GM12892 (cell line): ENCODE data around the gene KLRF2.

Experiments used
- DNase-seq: peaks from one replicate; pipeline ENCODE4 v3.0.0; 2011; ENCODE audit not compliant: insufficient read length
- FAIRE-seq: peaks from 2 replicates; lab custom pipeline; 2011; peaks lifted over from hg19 to GRCh38; lab: Jason Lieb, UNC
- POLR2A ChIP-seq: IDR thresholded peaks from 2 replicates; pipeline ENCODE4 v1.6.1; 2011; ENCODE audit warnings: low read depth, low read length, control low read depth
- POLR2AphosphoS5 ChIP-seq: IDR thresholded peaks from 2 replicates; pipeline ENCODE4 v1.6.1; 2011; ENCODE audit warnings: low read depth, low read length, control low read depth
- TAF1 ChIP-seq: IDR thresholded peaks from 2 replicates; pipeline ENCODE4 v1.6.1; 2011; ENCODE audit warnings: low read depth, mild to moderate bottlenecking, control low read depth, low read length, borderline replicate concordance

The KLRF2 gene

GRCh38 chr12:9922429-9922828 is 41.1 kb downstream of the KLRF2 start:
- no peak for TF ChIP-seq TAF1
- TF ChIP-seq POLR2AphosphoS5: no peak
- no peak for TF ChIP-seq POLR2A
- no peak for FAIRE-seq
- no peak for DNase-seq

GRCh38 chr12:9925705-9926393 is 44.6 kb downstream of the KLRF2 start:
- FAIRE-seq (peak; percentile 63), DNase-seq (no peak)
- TF ChIP-seq POLR2A (no peak), TAF1 (no peak), POLR2AphosphoS5 (no peak)

DNA sequence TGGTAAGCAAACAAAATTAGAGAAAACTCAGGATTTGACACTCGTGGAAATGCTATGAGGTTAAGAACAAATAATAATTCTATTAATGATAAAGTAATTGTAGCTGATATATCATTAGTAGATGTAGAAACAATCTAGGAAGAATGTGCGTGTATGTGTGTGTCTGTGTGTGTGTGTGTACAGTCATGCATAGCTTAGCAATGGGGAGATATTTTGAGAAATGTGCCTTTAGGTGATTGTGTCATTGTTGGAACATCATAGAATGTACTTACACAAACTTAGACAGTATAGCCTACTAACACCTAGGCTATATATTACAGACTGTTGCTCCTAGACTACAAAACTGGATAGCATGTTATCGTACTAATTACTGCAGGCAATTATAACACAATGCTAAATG is 45.6 kb downstream of the KLRF2 start:
- TF ChIP-seq POLR2AphosphoS5: no peak
- DNase-seq (no peak), FAIRE-seq (peak; percentile 40)

- no peak for DNase-seq
- no peak for TF ChIP-seq TAF1
- no peak for TF ChIP-seq POLR2AphosphoS5
- TF ChIP-seq POLR2A: no peak
Observed at GRCh38 chr12:9928607-9929006, 47.3 kb downstream of the KLRF2 start.

DNA sequence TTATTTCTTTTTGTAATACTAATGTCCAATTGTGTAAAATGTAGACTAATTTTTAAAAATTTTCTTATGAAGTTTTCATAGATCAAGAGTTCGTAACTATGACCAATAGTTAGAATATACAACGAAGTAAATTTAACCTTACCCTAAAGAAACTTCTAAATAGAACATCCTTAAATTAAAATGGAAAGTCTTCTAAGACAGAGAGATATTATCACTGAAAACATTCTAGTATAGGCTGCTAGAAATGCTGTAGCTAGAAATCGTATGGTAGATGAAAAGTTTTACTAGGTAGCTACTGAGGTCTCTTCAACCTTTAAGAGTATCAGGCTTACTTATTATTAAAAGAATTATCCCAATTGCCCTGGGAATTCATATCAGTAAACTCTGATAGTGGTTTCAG is 50.0 kb downstream of the KLRF2 start:
- TF ChIP-seq POLR2AphosphoS5: no peak
- no peak for TF ChIP-seq TAF1
- no peak for TF ChIP-seq POLR2A
- DNase-seq (no peak), FAIRE-seq (no peak)

More at GRCh38 chr12:9928607-9929006, 47.3 kb downstream of the KLRF2 start:
- FAIRE-seq: no peak

- TF ChIP-seq POLR2A (no peak), POLR2AphosphoS5 (no peak), TAF1 (no peak)
- FAIRE-seq: no peak
- no peak for DNase-seq
Observed at GRCh38 chr12:9932270-9932669, 51.0 kb downstream of the KLRF2 start, which contains the start of gene CLEC2A. TSS of gene CLEC2A (minus strand) at chr12:9932370. CDS start at chr12:9932329, 41 bp downstream.

- no peak for DNase-seq
- FAIRE-seq: no peak
Observed at GRCh38 chr12:9933958-9934357, 52.7 kb downstream of the KLRF2 start.

DNA sequence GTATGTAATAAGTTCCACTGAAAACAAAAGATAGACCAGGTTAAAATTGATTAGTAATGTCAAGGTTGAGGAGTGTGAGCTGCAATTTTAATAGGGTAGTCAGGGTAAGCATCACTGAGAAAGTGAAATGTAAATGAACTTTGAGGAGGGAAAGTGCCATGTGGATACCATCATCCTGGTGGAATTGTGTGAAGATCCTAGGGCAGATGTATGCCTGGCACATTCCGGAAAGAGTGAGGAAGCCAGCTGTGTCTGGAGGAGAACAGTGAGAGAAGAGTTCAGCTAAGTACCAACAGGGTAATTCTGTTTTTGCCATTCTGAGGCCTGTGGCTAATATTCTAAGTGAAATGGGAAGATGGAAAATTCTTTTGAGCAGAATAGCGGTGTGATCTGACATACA is 53.7 kb downstream of the KLRF2 start:
- DNase-seq (no peak), FAIRE-seq (no peak)
- TF ChIP-seq TAF1: no peak
- TF ChIP-seq POLR2AphosphoS5: no peak

More at GRCh38 chr12:9933958-9934357, 52.7 kb downstream of the KLRF2 start:
- TF ChIP-seq TAF1: no peak
- TF ChIP-seq POLR2AphosphoS5: no peak
- no peak for TF ChIP-seq POLR2A

DNA sequence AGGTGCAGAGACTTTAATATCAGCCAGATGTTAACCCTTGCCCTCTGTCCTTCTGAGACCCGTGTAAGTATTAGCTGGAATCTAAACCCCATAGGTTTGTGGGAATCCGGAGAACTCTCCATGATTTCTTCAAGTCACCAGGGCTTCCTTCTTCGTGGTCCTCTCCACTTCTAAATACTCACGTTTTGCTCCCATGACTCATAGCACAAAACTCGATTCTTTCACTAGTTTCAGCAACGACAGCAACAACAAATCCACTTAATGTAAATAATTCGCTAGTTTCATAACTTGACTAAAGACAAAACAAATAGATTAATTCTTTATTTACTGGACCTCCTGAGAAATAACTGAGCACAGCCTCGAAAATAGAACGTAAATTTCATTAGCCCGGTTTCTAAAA is 55.3 kb downstream of the KLRF2 start:
- FAIRE-seq: no peak
- TF ChIP-seq POLR2AphosphoS5 (no peak), POLR2A (no peak), TAF1 (no peak)
- no peak for DNase-seq

DNA sequence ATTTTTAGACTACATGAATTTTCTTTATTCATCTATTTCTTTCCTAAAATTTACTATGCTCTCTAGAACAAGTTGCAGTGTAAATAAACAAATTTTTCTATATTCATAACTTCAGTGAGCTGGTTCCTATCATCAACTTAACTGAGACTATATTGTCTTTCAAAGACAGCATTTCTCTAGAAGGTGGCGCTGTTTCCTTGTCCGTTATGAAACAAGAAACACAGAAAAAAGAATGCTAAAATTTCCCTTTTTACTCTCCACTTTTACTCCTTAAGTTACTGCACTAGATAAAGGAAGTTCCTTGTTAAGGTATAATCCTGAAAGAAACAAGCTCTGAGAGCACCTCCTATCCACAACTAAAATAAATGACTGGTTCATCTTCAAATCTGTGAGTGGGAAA is 59.1 kb downstream of the KLRF2 start:
- FAIRE-seq (no peak), DNase-seq (no peak)
- TF ChIP-seq TAF1 (no peak), POLR2AphosphoS5 (no peak), POLR2A (no peak)

GRCh38 chr12:9941838-9942237 is 60.5 kb downstream of the KLRF2 start:
- FAIRE-seq (no peak), DNase-seq (no peak)
- TF ChIP-seq TAF1 (no peak), POLR2AphosphoS5 (no peak), POLR2A (no peak)

DNA sequence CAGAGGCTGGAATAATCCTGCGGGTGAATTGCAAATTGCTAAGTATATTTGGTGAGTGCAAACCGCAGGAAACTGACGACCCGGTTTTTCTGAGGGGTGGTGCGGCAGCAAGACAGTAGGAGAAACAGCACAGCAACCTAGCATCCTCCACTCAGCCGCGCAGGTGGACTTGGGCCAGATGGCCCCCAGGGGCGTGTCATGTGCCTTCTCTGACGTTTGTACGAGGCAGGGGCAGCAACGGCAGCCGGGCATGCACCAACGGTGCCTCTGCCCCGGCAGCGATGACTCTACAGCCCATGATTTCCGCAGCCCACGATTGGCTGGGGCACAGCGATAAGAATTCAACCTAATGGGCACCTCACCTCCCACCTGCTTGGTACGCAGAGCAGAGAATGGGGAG is 62.0 kb downstream of the KLRF2 start:
- FAIRE-seq (no peak), DNase-seq (no peak)
- TF ChIP-seq TAF1 (no peak), POLR2AphosphoS5 (no peak), POLR2A (no peak)
